Parathyroid adenoma (tissue), 2 donors: ENCODE results near the gene MANBA.

ENCODE experiments used
- H2AFZ ChIP-seq: fragments of 300-600 bp; sonication (generic); one replicate; pipeline ENCODE4 v1.7.0; 2017; ENCODE audit warnings: antibody characterized with exemption, mild to moderate bottlenecking
- H3K27ac ChIP-seq: fragments of 300-600 bp; sonication (generic); one replicate; pipeline ENCODE4 v1.7.0; 2017
- H3K27me3 ChIP-seq: fragments of 300-600 bp; sonication (generic); one replicate; pipeline ENCODE4 v1.7.0; 2017; ENCODE audit warnings: low read length; ENCODE audit not compliant: control insufficient read depth, insufficient read depth
- H3K36me3 ChIP-seq: fragments of 300-600 bp; sonication (generic); one replicate; pipeline ENCODE4 v1.7.0; 2017; ENCODE audit warnings: low read length; ENCODE audit not compliant: control insufficient read depth, insufficient read depth
- H3K4me1 ChIP-seq: fragments of 300-600 bp; sonication (generic); one replicate; pipeline ENCODE4 v1.7.0; 2017; ENCODE audit warnings: control low read depth
- H3K4me2 ChIP-seq: fragments of 300-600 bp; sonication (generic); one replicate; pipeline ENCODE4 v1.7.0; 2017; ENCODE audit warnings: low read length
- H3K4me3 ChIP-seq: fragments of 300-600 bp; sonication (generic); one replicate; pipeline ENCODE4 v1.7.0; 2017; ENCODE audit warnings: low read depth, low read length
- H3K79me2 ChIP-seq: fragments of 300-600 bp; sonication (generic); one replicate; pipeline ENCODE4 v1.7.0; 2017; ENCODE audit warnings: control low read depth
- H3K9ac ChIP-seq: fragments of 300-600 bp; sonication (generic); one replicate; pipeline ENCODE4 v1.7.0; 2017; ENCODE audit warnings: mild to moderate bottlenecking
- H3K9me3 ChIP-seq: fragments of 300-600 bp; sonication (generic); one replicate; pipeline ENCODE4 v1.7.0; 2017; ENCODE audit warnings: low read length; ENCODE audit not compliant: control insufficient read depth
- TF ChIP-seq, protein P1 (sequence below): fragments of 300-600 bp; sonication (generic); IDR thresholded peaks from one replicate; pipeline ENCODE4 v1.7.0; 2017; ENCODE audit warnings: antibody characterized with exemption, mild to moderate bottlenecking
- donor health status: primary hyperparathyroidism.

MANBA gene

DNA sequence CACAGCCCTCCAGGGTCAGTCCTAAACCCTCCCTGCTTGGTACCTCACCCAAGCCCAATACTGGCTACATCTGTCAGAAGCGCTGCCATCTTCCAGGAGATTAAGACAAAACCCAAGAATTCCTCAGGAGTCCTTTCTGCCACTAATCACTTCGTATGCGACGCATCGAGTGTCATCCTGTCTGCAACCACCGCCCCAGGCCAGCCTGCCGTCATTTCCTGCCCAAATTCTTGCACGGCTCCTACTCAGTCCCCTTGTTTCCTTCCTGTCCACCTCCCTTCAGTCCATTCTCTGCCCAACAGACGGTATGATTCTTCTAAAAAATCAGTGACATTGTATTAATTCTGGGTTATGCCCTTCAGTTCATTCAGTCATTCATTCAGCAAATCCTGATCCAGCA is 146.0 kb downstream of the MANBA start:
- H3K4me1 ChIP-seq = no peaks in the 10 kb centered on the region
- no peaks in the 10 kb centered on the region for H3K27me3 ChIP-seq
- H3K4me2 ChIP-seq = no peak overlapping the region
- H3K9ac ChIP-seq = no peak overlapping the region
- peak overlapping the region; percentile 36 for H3K27ac ChIP-seq
- H2AFZ ChIP-seq = no peak overlapping the region
- H3K9me3 ChIP-seq = no peaks in the 10 kb centered on the region
- H3K79me2 ChIP-seq = no peaks in the 10 kb centered on the region
- TF ChIP-seq, protein P1, sequence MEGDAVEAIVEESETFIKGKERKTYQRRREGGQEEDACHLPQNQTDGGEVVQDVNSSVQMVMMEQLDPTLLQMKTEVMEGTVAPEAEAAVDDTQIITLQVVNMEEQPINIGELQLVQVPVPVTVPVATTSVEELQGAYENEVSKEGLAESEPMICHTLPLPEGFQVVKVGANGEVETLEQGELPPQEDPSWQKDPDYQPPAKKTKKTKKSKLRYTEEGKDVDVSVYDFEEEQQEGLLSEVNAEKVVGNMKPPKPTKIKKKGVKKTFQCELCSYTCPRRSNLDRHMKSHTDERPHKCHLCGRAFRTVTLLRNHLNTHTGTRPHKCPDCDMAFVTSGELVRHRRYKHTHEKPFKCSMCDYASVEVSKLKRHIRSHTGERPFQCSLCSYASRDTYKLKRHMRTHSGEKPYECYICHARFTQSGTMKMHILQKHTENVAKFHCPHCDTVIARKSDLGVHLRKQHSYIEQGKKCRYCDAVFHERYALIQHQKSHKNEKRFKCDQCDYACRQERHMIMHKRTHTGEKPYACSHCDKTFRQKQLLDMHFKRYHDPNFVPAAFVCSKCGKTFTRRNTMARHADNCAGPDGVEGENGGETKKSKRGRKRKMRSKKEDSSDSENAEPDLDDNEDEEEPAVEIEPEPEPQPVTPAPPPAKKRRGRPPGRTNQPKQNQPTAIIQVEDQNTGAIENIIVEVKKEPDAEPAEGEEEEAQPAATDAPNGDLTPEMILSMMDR = no peak
- no peak overlapping the region for H3K4me3 ChIP-seq
- H3K36me3 ChIP-seq = no peaks in the 10 kb centered on the region

DNA sequence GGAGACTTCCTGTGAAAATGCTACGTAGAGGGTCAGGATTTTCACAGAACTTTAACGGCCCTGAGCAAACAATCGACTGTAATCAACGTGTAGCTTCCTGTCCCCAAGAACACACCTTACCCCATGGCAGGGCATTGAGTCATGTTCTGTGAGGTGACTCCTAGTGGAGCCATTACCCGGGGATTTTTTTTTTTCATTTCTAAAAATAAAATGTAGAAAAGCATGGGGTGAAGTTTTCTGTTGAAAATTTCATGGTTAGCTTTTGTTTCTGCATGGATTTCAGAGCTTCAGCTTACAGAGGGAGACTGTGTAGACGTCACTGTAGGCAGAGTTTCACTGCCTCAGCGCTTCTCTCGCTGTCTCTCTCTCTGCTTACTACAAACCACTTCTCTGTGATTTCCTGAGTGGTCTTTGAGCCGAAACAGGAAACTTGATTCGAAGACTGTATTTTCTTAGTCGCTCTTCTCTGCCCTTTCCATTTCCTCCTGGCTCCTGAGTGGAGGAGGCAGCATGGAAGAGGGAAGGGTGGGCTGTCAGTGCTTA is 147.9 kb downstream of the MANBA start:
- H3K4me1 ChIP-seq = no peaks in the 10 kb centered on the region
- TF ChIP-seq, protein P1 = no peak
- H2AFZ ChIP-seq = no peak overlapping the region
- H3K36me3 ChIP-seq = no peaks in the 10 kb centered on the region
- no peak overlapping the region for H3K4me2 ChIP-seq
- H3K27me3 ChIP-seq = no peaks in the 10 kb centered on the region
- H3K9me3 ChIP-seq = no peaks in the 10 kb centered on the region
- peak overlapping the region; percentile 7 for H3K27ac ChIP-seq
- no peak overlapping the region for H3K4me3 ChIP-seq
- H3K79me2 ChIP-seq = no peaks in the 10 kb centered on the region
- H3K9ac ChIP-seq = no peak overlapping the region

DNA sequence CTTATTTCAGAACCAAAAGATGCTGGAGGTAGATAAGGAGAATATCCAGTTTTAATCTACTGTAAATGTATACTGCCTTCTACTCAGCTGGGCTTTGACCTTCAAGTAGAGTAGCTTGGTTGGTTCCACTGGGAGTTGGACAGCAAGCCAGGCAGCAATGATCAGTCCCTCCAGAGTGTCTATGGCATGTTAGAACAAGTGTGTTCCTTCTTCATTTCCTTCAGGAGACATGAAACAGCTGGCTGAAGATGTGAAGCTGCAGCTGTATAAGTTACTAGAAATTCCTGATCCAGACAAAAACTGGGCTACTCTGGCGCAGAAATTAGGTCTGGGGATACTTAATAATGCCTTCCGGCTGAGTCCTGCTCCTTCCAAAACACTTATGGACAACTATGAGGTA is 148.6 kb downstream of the MANBA start:
- TF ChIP-seq, protein P1 = no peak
- Histone ChIP-seq H3K36me3 (no peaks in the 10 kb centered on the region), H3K27me3 (no peaks in the 10 kb centered on the region), H2AFZ (no peak overlapping the region), H3K9me3 (no peaks in the 10 kb centered on the region), H3K4me1 (no peaks in the 10 kb centered on the region), H3K4me2 (no peak overlapping the region), H3K27ac (no peak overlapping the region), H3K79me2 (no peaks in the 10 kb centered on the region), H3K9ac (no peak overlapping the region), H3K4me3 (no peak overlapping the region)

DNA sequence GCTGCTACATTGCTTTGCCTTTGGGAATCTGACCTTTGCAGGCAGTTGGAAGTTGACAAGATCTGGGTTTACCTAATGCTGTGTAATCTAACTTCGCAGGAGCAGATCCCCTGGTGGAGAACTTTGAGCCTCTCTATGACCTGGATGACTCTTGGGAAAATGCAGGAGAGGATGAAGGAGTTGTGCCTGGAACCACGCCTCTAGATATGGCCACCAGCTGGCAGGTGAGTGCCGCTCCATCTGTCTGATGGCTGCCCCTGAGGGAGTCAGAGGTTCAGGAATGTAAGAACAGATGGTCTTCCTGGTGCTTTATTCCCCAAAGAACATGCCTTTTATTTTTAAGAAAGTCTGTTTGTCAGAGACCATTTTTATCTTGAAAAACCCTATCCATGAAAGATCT is 150.3 kb downstream of the MANBA start:
- H3K4me3 ChIP-seq = no peak overlapping the region
- H3K36me3 ChIP-seq = no peaks in the 10 kb centered on the region
- TF ChIP-seq, protein P1 = no peak
- H3K4me1 ChIP-seq = no peaks in the 10 kb centered on the region
- H3K4me2 ChIP-seq = no peak overlapping the region
- H3K27ac ChIP-seq = no peak overlapping the region
- no peaks in the 10 kb centered on the region for H3K79me2 ChIP-seq
- H3K9me3 ChIP-seq = no peaks in the 10 kb centered on the region
- no peak overlapping the region for H3K9ac ChIP-seq
- no peaks in the 10 kb centered on the region for H3K27me3 ChIP-seq
- H2AFZ ChIP-seq = no peak overlapping the region

DNA sequence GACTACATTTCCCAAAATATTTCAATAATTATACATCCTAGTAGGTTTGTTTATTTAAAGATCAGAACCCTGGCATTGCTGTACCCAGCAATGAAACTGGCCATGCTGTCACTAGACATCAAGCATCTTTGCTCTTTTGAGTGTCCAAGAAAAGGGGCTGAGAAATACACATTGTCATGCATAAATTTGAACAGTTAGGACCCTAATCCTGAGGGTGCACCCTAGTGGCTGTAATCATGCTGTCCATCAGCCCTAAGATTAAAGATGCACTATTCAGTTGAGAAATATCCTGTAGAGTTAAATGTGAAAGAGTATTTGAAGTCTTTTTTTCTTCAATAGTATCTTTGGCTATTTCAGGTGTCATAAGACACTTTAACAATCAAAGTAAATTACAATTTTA is 150.8 kb downstream of the MANBA start:
- Histone ChIP-seq H3K9ac (no peak overlapping the region), H3K79me2 (no peaks in the 10 kb centered on the region), H3K4me2 (no peak overlapping the region), H3K27ac (no peak overlapping the region), H3K36me3 (no peaks in the 10 kb centered on the region), H3K27me3 (no peaks in the 10 kb centered on the region), H2AFZ (no peak overlapping the region), H3K4me3 (no peak overlapping the region), H3K9me3 (no peaks in the 10 kb centered on the region), H3K4me1 (no peaks in the 10 kb centered on the region)
- TF ChIP-seq, protein P1 = no peak
